ENCODE data around the gene INTS3. TPM values are rescaled to one million over a fixed set of nuclear protein-coding genes. Genes with fewer than 3 reads are reported as not detected.
A peak's percentile ranks its signal among the peaks of the same experiment; 100 is the strongest.

Gene INTS3
- total RNA-seq, 1 donor from 2014 or later: 79.2 TPM

- no peaks in the 10 kb centered on the region for H3K36me3 Mint-ChIP-seq (ENCODE audit: low read depth)
- no peak for DNase-seq (ENCODE audit: low read depth, low spot score)
- H3K9me3 Mint-ChIP-seq: no peaks in the 10 kb centered on the region
- H3K4me1 Mint-ChIP-seq: peaks cover 17% of the 10 kb centered on the region
- peak overlapping the region; percentile 85 for H3K4me3 Mint-ChIP-seq
- no peak for TF ChIP-seq CTCF (conservative IDR thresholded peaks at IDR 0.05)
- peaks cover 11% of the 10 kb centered on the region for H3K27me3 Mint-ChIP-seq (ENCODE audit: low read depth)
- H3K27ac Mint-ChIP-seq (ENCODE audit: unreplicated experiment): no peak overlapping the region
These were observed 47.8 kb downstream of the INTS3 start for GRCh38 chr1:153775458-153776327.

GRCh38 chr1:153776352-153776751 lies 48.5 kb downstream of the INTS3 start:
- H3K27ac Mint-ChIP-seq (ENCODE audit: unreplicated experiment): no peak overlapping the region
- peak overlapping the region; percentile 85 for H3K4me3 Mint-ChIP-seq
- no peak for DNase-seq (ENCODE audit: low read depth, low spot score)
- peaks cover 11% of the 10 kb centered on the region for H3K27me3 Mint-ChIP-seq (ENCODE audit: low read depth)
- no peak for TF ChIP-seq CTCF (conservative IDR thresholded peaks at IDR 0.05)
- no peaks in the 10 kb centered on the region for H3K36me3 Mint-ChIP-seq (ENCODE audit: low read depth)
- no peaks in the 10 kb centered on the region for H3K9me3 Mint-ChIP-seq
- H3K4me1 Mint-ChIP-seq: peaks cover 17% of the 10 kb centered on the region

- H3K36me3 Mint-ChIP-seq (ENCODE audit: low read depth): no peaks in the 10 kb centered on the region
- H3K27me3 Mint-ChIP-seq (ENCODE audit: low read depth): peaks cover 11% of the 10 kb centered on the region
- H3K4me3 Mint-ChIP-seq: peak overlapping the region; percentile 85
- peaks cover 17% of the 10 kb centered on the region for H3K4me1 Mint-ChIP-seq
- DNase-seq (ENCODE audit: low read depth, low spot score): no peak
- TF ChIP-seq CTCF (conservative IDR thresholded peaks at IDR 0.05): no peak
- peak overlapping the region; percentile 65 for H3K27ac Mint-ChIP-seq (ENCODE audit: unreplicated experiment)
- no peaks in the 10 kb centered on the region for H3K9me3 Mint-ChIP-seq
These were observed 49.1 kb downstream of the INTS3 start for GRCh38 chr1:153776845-153777370.

- Mint-ChIP-seq H3K4me3 (peak overlapping the region; percentile 85), H3K36me3 (ENCODE audit: low read depth) (no peaks in the 10 kb centered on the region), H3K9me3 (no peaks in the 10 kb centered on the region), H3K4me1 (peaks cover 17% of the 10 kb centered on the region), H3K27ac (ENCODE audit: unreplicated experiment) (peak overlapping the region; percentile 78), H3K27me3 (ENCODE audit: low read depth) (peaks cover 11% of the 10 kb centered on the region)
- TF ChIP-seq CTCF (conservative IDR thresholded peaks at IDR 0.05): no peak
- DNase-seq (ENCODE audit: low read depth, low spot score): no peak
These were observed 49.8 kb downstream of the INTS3 start for GRCh38 chr1:153777648-153778047.

GRCh38 chr1:153778051-153778823 lies 50.4 kb downstream of the INTS3 start:
- DNase-seq (ENCODE audit: low read depth, low spot score): no peak
- H3K36me3 Mint-ChIP-seq (ENCODE audit: low read depth): no peaks in the 10 kb centered on the region
- no peak for TF ChIP-seq CTCF (conservative IDR thresholded peaks at IDR 0.05)
- no peaks in the 10 kb centered on the region for H3K9me3 Mint-ChIP-seq
- peak overlapping the region; percentile 85 for H3K4me3 Mint-ChIP-seq
- no peak overlapping the region for H3K27ac Mint-ChIP-seq (ENCODE audit: unreplicated experiment)
- peaks cover 11% of the 10 kb centered on the region for H3K27me3 Mint-ChIP-seq (ENCODE audit: low read depth)
- H3K4me1 Mint-ChIP-seq: peaks cover 21% of the 10 kb centered on the region
